ENCODE results near the gene CRYAA. TPM values are rescaled to one million over a fixed set of nuclear protein-coding genes. Genes with fewer than 3 reads are reported as not detected.

CRYAA gene
- total and polyA plus RNA-seq, 2 of the 8 experiments (the other 6 are each of a cell fraction or from before 2014, with no cell fraction given): not detected

GRCh38 chr21:43208561-43209332 lies 39.9 kb downstream of the CRYAA start:
- Histone ChIP-seq H3K18ac (ENCODE audit: extremely low read depth, low read length) (no peak overlapping the region), H2BK120ac (replicated peaks; ENCODE audit: low read depth, low read length) (no peak overlapping the region), H3K27ac (ENCODE audit: low read depth, low read length) (no peak overlapping the region), H3K4me3 (ENCODE audit: extremely low read depth in 1 of 4, insufficient read depth in 2 of 4, low read depth in 3 of 4, low read length in 4 of 4) (no peak overlapping the region), H2BK15ac (ENCODE audit: low read length) (no peak overlapping the region), H3K23ac (ENCODE audit: insufficient read length) (no peak overlapping the region), H3K36me3 (ENCODE audit: control insufficient read depth in 2 of 4, insufficient read depth in 4 of 4, low read length in 3 of 4) (no peaks in the 10 kb centered on the region), H3K79me1 (ENCODE audit: low read depth, low read length) (no peaks in the 10 kb centered on the region), H3K9ac (replicated peaks in 1 of 4; ENCODE audit: extremely low read depth in 1 of 4, low read depth in 3 of 4, low read length in 3 of 4) (no peak overlapping the region), H3K14ac (ENCODE audit: insufficient read length) (no peak overlapping the region), H4K8ac (ENCODE audit: extremely low read depth, insufficient read depth, low read length) (no peak overlapping the region; the same call in 1 of the 2 replicates), H2BK5ac (ENCODE audit: low read depth, low read length) (no peak overlapping the region), H2BK20ac (ENCODE audit: low read length) (no peak overlapping the region), H3K79me2 (ENCODE audit: control insufficient read depth in 1 of 2, insufficient read depth in 2 of 2, low read length in 2 of 2) (no peaks in the 10 kb centered on the region), H4K5ac (ENCODE audit: insufficient read length, low read depth, low read length) (no peak overlapping the region), H3K4ac (replicated peaks; ENCODE audit: insufficient read length, low read depth, low read length) (no peak overlapping the region), H2BK12ac (ENCODE audit: low read depth, low read length) (no peak overlapping the region), H3K56ac (replicated peaks; ENCODE audit: insufficient read length, low read depth, low read length) (no peak overlapping the region), H3K9me3 (ENCODE audit: insufficient read depth in 2 of 2, low read depth in 1 of 2, low read length in 1 of 2) (no peaks in the 10 kb centered on the region; a peak in 1 of 4 replicates), H2AK5ac (ENCODE audit: low read depth, low read length) (no peak overlapping the region), H2AFZ (ENCODE audit: low read length) (no peak overlapping the region), H3K4me1 (replicated peaks in 1 of 4; ENCODE audit: control insufficient read depth in 3 of 4, insufficient read depth in 4 of 4, low read length in 3 of 4) (no peaks in the 10 kb centered on the region; a peak in 2 of 7 replicates), H4K91ac (replicated peaks; ENCODE audit: insufficient read length, low read length) (no peak overlapping the region), H4K20me1 (replicated peaks in 1 of 2; ENCODE audit: control insufficient read depth in 1 of 2, insufficient read depth in 2 of 2, low read length in 2 of 2) (no peaks in the 10 kb centered on the region), H3K4me2 (ENCODE audit: insufficient read depth in 1 of 2, low read depth in 2 of 2, low read length in 2 of 2) (no peak overlapping the region), H3K23me2 (ENCODE audit: low read depth, low read length) (no peaks in the 10 kb centered on the region), H3K27me3 (replicated peaks in 1 of 4; ENCODE audit: control insufficient read depth in 3 of 4, extremely low read depth in 1 of 4, insufficient read depth in 3 of 4, low read length in 3 of 4) (no peaks in the 10 kb centered on the region)
- DNase-seq (ENCODE audit: low read depth in 1 of 2, low spot score in 2 of 2): no peak
- WGBS, 2 experiments (ENCODE audit: extremely low coverage in 1 of 2, insufficient coverage in 1 of 2, insufficient read length in 1 of 2, insufficient replicate concordance in 2 of 2, low coverage in 1 of 2, low lambda C conversion rate in 2 of 2, missing lambda C conversion rate in 1 of 2): 94% methylated on average over 29 of the region's 29 CpGs; no CpG with 5 or more reads in 1 of the 2 experiments
- POLR2A ChIA-PET (ENCODE audit: partially characterized antibody): interaction anchor here (1.1 kb wide), 1 partner anchor 136 kb away, joined by 3 read pairs; no protein-coding TSS in a partner anchor
- CTCF ChIA-PET (ENCODE audit: partially characterized antibody): interaction anchor here (0.6 to 1.2 kb wide), 5 partner anchors 16 to 139 kb away, joined by 3 to 8 read pairs (median 3); no protein-coding TSS in a partner anchor
- FAIRE-seq: no peak
- TF ChIP-seq POU5F1 (IDR thresholded peaks at IDR 0.05; ENCODE audit: low read depth, low read length) (no peak), ASH2L (IDR thresholded peaks at IDR 0.05; ENCODE audit: low read length) (no peak), RNF2 (IDR thresholded peaks at IDR 0.05; ENCODE audit: borderline replicate concordance, low read depth, low read length, missing control alignments, poor library complexity, severe bottlenecking) (no peak), ATF3 (IDR thresholded peaks at IDR 0.05; ENCODE audit: insufficient read depth, low read depth, low read length) (no peak), MAX (IDR thresholded peaks at IDR 0.05) (no peak), TAF7 (optimal IDR thresholded peaks at IDR 0.05; ENCODE audit: borderline replicate concordance, low read depth, low read length) (no peak)
